ENCODE results near the gene ATRNL1.

Gene ATRNL1

GRCh38 chr10:115427611-115428010 lies 334.4 kb downstream of the ATRNL1 start:
- no peak overlapping the region for H3K27ac ChIP-seq (replicated peaks; ENCODE audit: low read length)
- H2BK5ac ChIP-seq (ENCODE audit: low read length): no peak overlapping the region
- H3K18ac ChIP-seq (ENCODE audit: low read length): no peak overlapping the region
- no peak overlapping the region for H2BK120ac ChIP-seq (ENCODE audit: low read depth, low read length)
- no peak overlapping the region for H3K23ac ChIP-seq (ENCODE audit: low read depth, low read length, poor library complexity)
- no CpG with 5 or more reads among the region's 2 CpGs for WGBS, 2 donors (ENCODE audit: extremely low coverage in 2 of 2, insufficient read length in 2 of 2, insufficient replicate concordance in 1 of 2)
- no peak overlapping the region for H3K9ac ChIP-seq (ENCODE audit: low read depth, low read length, poor library complexity)
- H3K14ac ChIP-seq (ENCODE audit: low read length): no peak overlapping the region
- H3K79me1 ChIP-seq (ENCODE audit: low read depth, low read length): no peaks in the 10 kb centered on the region
- H3K4me1 ChIP-seq (ENCODE audit: control insufficient read depth in 2 of 2, insufficient read depth in 1 of 2, low read depth in 1 of 2, low read length in 2 of 2): no peaks in the 10 kb centered on the region
- no peak overlapping the region for H2BK12ac ChIP-seq (ENCODE audit: low read length)
- H2AFZ ChIP-seq (ENCODE audit: low read length): no peak overlapping the region
- no peaks in the 10 kb centered on the region for H3K36me3 ChIP-seq (replicated peaks in 1 of 2; ENCODE audit: control insufficient read depth in 2 of 2, insufficient read depth in 2 of 2, low read length in 2 of 2)
- H4K91ac ChIP-seq (ENCODE audit: low read depth, low read length, poor library complexity): no peak overlapping the region
- H2AK5ac ChIP-seq (ENCODE audit: low read depth, low read length): no peak overlapping the region
- H3K9me3 ChIP-seq (replicated peaks in 1 of 2; ENCODE audit: control insufficient read depth in 2 of 2, insufficient read depth in 1 of 2, low read depth in 1 of 2, low read length in 2 of 2): no peaks in the 10 kb centered on the region
- no peak overlapping the region for H2BK15ac ChIP-seq (ENCODE audit: low read length)
- no peak overlapping the region for H3K4me2 ChIP-seq (ENCODE audit: insufficient read depth, low read length, poor library complexity, severe bottlenecking)
- DNase-seq (ENCODE audit: low spot score): no peak
- no peak overlapping the region for H3K4ac ChIP-seq (ENCODE audit: low read length)
- H3K27me3 ChIP-seq (ENCODE audit: control insufficient read depth in 3 of 3, insufficient read depth in 3 of 3, low read depth in 1 of 3, low read length in 3 of 3): no peaks in the 10 kb centered on the region
- H4K8ac ChIP-seq (ENCODE audit: low read depth, low read length): no peak overlapping the region
- no peak overlapping the region for H3K4me3 ChIP-seq (ENCODE audit: low read length in 2 of 2)

DNA sequence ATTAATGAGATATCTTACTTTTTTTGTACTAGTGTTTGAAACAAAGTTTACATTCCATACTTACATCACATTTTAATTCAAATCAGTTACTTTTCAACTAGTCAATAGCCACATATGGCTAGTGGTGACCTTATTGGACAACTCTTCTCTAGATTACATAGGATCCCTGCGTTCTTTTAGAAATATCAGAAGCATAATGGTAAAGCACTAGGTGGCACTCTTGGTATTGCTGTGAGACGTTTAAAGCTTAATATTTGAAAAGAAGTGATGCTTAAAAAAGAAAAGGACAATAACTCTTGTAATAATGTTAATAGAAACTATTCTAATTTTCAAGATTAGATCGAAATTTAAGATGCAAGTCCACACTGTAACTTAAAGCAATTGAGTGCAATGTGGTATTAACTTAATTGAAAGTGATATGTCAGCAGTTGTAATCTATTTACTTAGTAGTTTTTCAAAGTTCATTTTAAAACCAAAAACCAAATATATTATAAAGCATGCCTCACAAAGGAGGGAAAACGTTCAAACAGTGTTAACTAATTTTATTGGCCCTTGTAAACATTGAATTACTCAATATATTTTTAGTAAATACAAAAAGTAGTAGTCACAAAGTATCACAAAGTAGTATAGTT lies 339.1 kb downstream of the ATRNL1 start:
- Histone ChIP-seq H3K27me3 (ENCODE audit: control insufficient read depth in 3 of 3, insufficient read depth in 3 of 3, low read depth in 1 of 3, low read length in 3 of 3) (no peaks in the 10 kb centered on the region), H3K27ac (replicated peaks; ENCODE audit: low read length) (no peak overlapping the region), H3K4me3 (ENCODE audit: low read length in 2 of 2) (no peak overlapping the region), H3K4me1 (ENCODE audit: control insufficient read depth in 2 of 2, insufficient read depth in 1 of 2, low read depth in 1 of 2, low read length in 2 of 2) (no peaks in the 10 kb centered on the region), H3K4ac (ENCODE audit: low read length) (no peak overlapping the region), H3K14ac (ENCODE audit: low read length) (no peak overlapping the region), H2BK15ac (ENCODE audit: low read length) (no peak overlapping the region), H3K23ac (ENCODE audit: low read depth, low read length, poor library complexity) (no peak overlapping the region), H2AK5ac (ENCODE audit: low read depth, low read length) (no peak overlapping the region), H2BK5ac (ENCODE audit: low read length) (no peak overlapping the region), H3K4me2 (ENCODE audit: insufficient read depth, low read length, poor library complexity, severe bottlenecking) (no peak overlapping the region), H3K9ac (ENCODE audit: low read depth, low read length, poor library complexity) (no peak overlapping the region), H3K36me3 (replicated peaks in 1 of 2; ENCODE audit: control insufficient read depth in 2 of 2, insufficient read depth in 2 of 2, low read length in 2 of 2) (no peaks in the 10 kb centered on the region), H3K79me1 (ENCODE audit: low read depth, low read length) (no peaks in the 10 kb centered on the region), H4K91ac (ENCODE audit: low read depth, low read length, poor library complexity) (no peak overlapping the region), H2BK12ac (ENCODE audit: low read length) (no peak overlapping the region), H3K18ac (ENCODE audit: low read length) (no peak overlapping the region), H2BK120ac (ENCODE audit: low read depth, low read length) (no peak overlapping the region), H2AFZ (ENCODE audit: low read length) (no peak overlapping the region), H4K8ac (ENCODE audit: low read depth, low read length) (no peak overlapping the region), H3K9me3 (replicated peaks in 1 of 2; ENCODE audit: control insufficient read depth in 2 of 2, insufficient read depth in 1 of 2, low read depth in 1 of 2, low read length in 2 of 2) (no peaks in the 10 kb centered on the region)
- no CpG with 5 or more reads among the region's 4 CpGs for WGBS, 2 donors (ENCODE audit: extremely low coverage in 2 of 2, insufficient read length in 2 of 2, insufficient replicate concordance in 1 of 2)
- no peak for DNase-seq (ENCODE audit: low spot score)

DNA sequence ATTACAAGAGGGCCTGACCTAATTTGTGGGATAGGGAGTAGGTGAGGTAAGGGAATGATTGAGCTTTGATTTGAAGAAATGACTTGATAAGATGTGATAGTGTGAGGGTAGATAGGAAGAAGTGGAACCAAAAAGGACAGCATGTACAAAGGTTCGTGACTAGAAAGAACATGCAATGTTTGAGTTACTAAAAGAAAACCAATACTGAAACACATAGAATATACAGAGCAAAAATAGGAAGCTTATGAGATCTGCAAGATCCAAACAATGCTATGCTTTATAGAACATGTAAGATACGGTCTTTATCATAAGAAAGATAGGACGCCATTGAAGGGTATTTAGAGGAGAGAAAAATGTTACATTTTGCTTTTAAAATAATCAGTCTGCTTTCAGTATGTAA lies 343.8 kb downstream of the ATRNL1 start:
- H4K8ac ChIP-seq (ENCODE audit: low read depth, low read length): no peak overlapping the region
- no peak overlapping the region for H3K4me3 ChIP-seq (ENCODE audit: low read length in 2 of 2)
- no peak overlapping the region for H2BK5ac ChIP-seq (ENCODE audit: low read length)
- H2BK120ac ChIP-seq (ENCODE audit: low read depth, low read length): no peak overlapping the region
- no peak overlapping the region for H3K9ac ChIP-seq (ENCODE audit: low read depth, low read length, poor library complexity)
- H3K27ac ChIP-seq (replicated peaks; ENCODE audit: low read length): no peak overlapping the region
- H3K4me2 ChIP-seq (ENCODE audit: insufficient read depth, low read length, poor library complexity, severe bottlenecking): no peak overlapping the region
- no peak overlapping the region for H2AK5ac ChIP-seq (ENCODE audit: low read depth, low read length)
- no peak overlapping the region for H3K18ac ChIP-seq (ENCODE audit: low read length)
- no peak overlapping the region for H2BK15ac ChIP-seq (ENCODE audit: low read length)
- H3K36me3 ChIP-seq (replicated peaks in 1 of 2; ENCODE audit: control insufficient read depth in 2 of 2, insufficient read depth in 2 of 2, low read length in 2 of 2): no peaks in the 10 kb centered on the region
- no peaks in the 10 kb centered on the region for H3K79me1 ChIP-seq (ENCODE audit: low read depth, low read length)
- DNase-seq (ENCODE audit: low spot score): no peak
- H3K4ac ChIP-seq (ENCODE audit: low read length): no peak overlapping the region
- no peak overlapping the region for H3K14ac ChIP-seq (ENCODE audit: low read length)
- H2AFZ ChIP-seq (ENCODE audit: low read length): no peak overlapping the region
- no peak overlapping the region for H2BK12ac ChIP-seq (ENCODE audit: low read length)
- H3K4me1 ChIP-seq (ENCODE audit: control insufficient read depth in 2 of 2, insufficient read depth in 1 of 2, low read depth in 1 of 2, low read length in 2 of 2): no peaks in the 10 kb centered on the region
- H3K27me3 ChIP-seq (ENCODE audit: control insufficient read depth in 3 of 3, insufficient read depth in 3 of 3, low read depth in 1 of 3, low read length in 3 of 3): no peaks in the 10 kb centered on the region
- H3K23ac ChIP-seq (ENCODE audit: low read depth, low read length, poor library complexity): no peak overlapping the region
- WGBS, 2 donors (ENCODE audit: extremely low coverage in 2 of 2, insufficient read length in 2 of 2, insufficient replicate concordance in 1 of 2): no CpG with 5 or more reads among the region's 3 CpGs
- H3K9me3 ChIP-seq (replicated peaks in 1 of 2; ENCODE audit: control insufficient read depth in 2 of 2, insufficient read depth in 1 of 2, low read depth in 1 of 2, low read length in 2 of 2): no peaks in the 10 kb centered on the region
- no peak overlapping the region for H4K91ac ChIP-seq (ENCODE audit: low read depth, low read length, poor library complexity)

DNA sequence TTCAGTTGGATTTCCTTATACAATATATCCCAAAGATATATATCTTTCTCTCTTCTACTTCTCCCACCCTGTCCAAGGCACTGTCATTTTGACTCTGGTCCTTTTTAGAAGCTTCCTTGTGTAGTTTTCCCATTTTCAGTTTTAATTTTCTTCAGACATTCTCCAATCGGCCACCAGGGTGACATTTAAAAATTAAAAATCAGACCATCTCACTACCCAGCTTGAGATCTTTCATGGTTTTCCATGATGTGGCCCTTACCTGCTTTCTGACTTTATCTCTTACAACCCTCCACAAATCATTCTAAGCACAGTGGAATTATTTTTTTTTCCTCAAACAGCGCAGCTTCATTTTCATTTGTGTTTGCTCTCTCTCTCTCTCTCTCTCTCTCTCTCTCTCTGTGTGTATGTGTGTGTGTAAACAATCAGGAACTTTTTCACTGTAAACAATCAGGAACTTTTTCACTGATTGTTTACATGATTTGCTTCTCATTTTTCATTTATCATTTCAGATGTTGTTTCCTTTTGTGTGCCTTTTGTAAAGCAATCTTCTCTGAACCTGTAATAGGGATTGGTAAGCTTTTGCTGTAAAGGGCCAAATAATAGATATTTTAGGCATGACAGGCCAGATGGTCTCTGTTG lies 348.9 kb downstream of the ATRNL1 start:
- no peak overlapping the region for H3K4me3 ChIP-seq (ENCODE audit: low read length in 2 of 2)
- H3K4me1 ChIP-seq (ENCODE audit: control insufficient read depth in 2 of 2, insufficient read depth in 1 of 2, low read depth in 1 of 2, low read length in 2 of 2): no peaks in the 10 kb centered on the region
- WGBS, 2 donors (ENCODE audit: extremely low coverage in 2 of 2, insufficient read length in 2 of 2, insufficient replicate concordance in 1 of 2): no CpG with 5 or more reads among the region's 2 CpGs
- H3K18ac ChIP-seq (ENCODE audit: low read length): no peak overlapping the region
- no peak overlapping the region for H3K4ac ChIP-seq (ENCODE audit: low read length)
- no peak overlapping the region for H4K91ac ChIP-seq (ENCODE audit: low read depth, low read length, poor library complexity)
- H2BK120ac ChIP-seq (ENCODE audit: low read depth, low read length): no peak overlapping the region
- H2BK5ac ChIP-seq (ENCODE audit: low read length): no peak overlapping the region
- no peak overlapping the region for H4K8ac ChIP-seq (ENCODE audit: low read depth, low read length)
- no peak overlapping the region for H3K27ac ChIP-seq (replicated peaks; ENCODE audit: low read length)
- H2AK5ac ChIP-seq (ENCODE audit: low read depth, low read length): no peak overlapping the region
- DNase-seq (ENCODE audit: low spot score): no peak
- no peaks in the 10 kb centered on the region for H3K36me3 ChIP-seq (replicated peaks in 1 of 2; ENCODE audit: control insufficient read depth in 2 of 2, insufficient read depth in 2 of 2, low read length in 2 of 2)
- H3K79me1 ChIP-seq (ENCODE audit: low read depth, low read length): no peaks in the 10 kb centered on the region
- H3K4me2 ChIP-seq (ENCODE audit: insufficient read depth, low read length, poor library complexity, severe bottlenecking): no peak overlapping the region
- H3K23ac ChIP-seq (ENCODE audit: low read depth, low read length, poor library complexity): no peak overlapping the region
- H2BK15ac ChIP-seq (ENCODE audit: low read length): no peak overlapping the region
- no peak overlapping the region for H2AFZ ChIP-seq (ENCODE audit: low read length)
- no peak overlapping the region for H2BK12ac ChIP-seq (ENCODE audit: low read length)
- no peaks in the 10 kb centered on the region for H3K27me3 ChIP-seq (ENCODE audit: control insufficient read depth in 3 of 3, insufficient read depth in 3 of 3, low read depth in 1 of 3, low read length in 3 of 3)
- H3K9me3 ChIP-seq (replicated peaks in 1 of 2; ENCODE audit: control insufficient read depth in 2 of 2, insufficient read depth in 1 of 2, low read depth in 1 of 2, low read length in 2 of 2): no peaks in the 10 kb centered on the region
- H3K14ac ChIP-seq (ENCODE audit: low read length): no peak overlapping the region
- no peak overlapping the region for H3K9ac ChIP-seq (ENCODE audit: low read depth, low read length, poor library complexity)

Data from neuronal stem cell (in vitro differentiated cells).